ENCODE measurements around the gene PFN2. TPM values are rescaled to one million over a fixed set of nuclear protein-coding genes. Genes with fewer than 3 reads are reported as not detected.
"Not testable (repeated sequence)": the region's sequence is repeated elsewhere in the genome, so short reads cannot be mapped to it uniquely, and the experiment has no call there.

Gene PFN2
- total and polyA plus RNA-seq, 2 donors from 2014 or later = 93.2 to 253 TPM

DNA sequence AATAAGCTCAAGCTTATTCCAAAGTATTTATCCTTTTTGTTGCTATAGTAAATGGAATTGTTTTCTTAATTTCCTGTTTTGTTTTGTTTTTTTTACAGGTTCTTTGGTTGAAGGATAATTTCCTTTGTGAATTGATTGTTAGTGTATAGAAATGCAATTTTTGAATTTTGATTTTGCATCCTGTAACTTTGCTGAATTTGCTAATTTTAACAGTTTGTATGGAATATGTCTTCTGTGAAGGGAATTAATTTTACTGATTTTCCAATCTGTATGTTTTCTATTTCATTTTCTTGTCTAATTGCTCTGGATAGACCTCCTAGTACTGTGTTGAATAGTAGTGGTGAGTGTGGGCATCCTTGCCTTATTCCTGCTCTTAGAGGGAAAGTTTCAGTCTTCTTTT is 28.3 kb downstream of the PFN2 start:
- H3K4me1 ChIP-seq (ENCODE audit: control insufficient read depth in 2 of 3, insufficient read depth in 2 of 3, low read depth in 1 of 3, low read length in 3 of 3) = no peaks in the 10 kb centered on the region
- DNase-seq = no peak
- no peaks in the 10 kb centered on the region for H3K9me3 ChIP-seq (ENCODE audit: control insufficient read depth in 2 of 3, insufficient read depth in 1 of 3, low read length in 3 of 3)
- H3K9ac ChIP-seq (ENCODE audit: low read length in 3 of 3) = no peak overlapping the region
- intact Hi-C loops (cut with DNase I) = no loop called here
- TF ChIP-seq, protein P1, sequence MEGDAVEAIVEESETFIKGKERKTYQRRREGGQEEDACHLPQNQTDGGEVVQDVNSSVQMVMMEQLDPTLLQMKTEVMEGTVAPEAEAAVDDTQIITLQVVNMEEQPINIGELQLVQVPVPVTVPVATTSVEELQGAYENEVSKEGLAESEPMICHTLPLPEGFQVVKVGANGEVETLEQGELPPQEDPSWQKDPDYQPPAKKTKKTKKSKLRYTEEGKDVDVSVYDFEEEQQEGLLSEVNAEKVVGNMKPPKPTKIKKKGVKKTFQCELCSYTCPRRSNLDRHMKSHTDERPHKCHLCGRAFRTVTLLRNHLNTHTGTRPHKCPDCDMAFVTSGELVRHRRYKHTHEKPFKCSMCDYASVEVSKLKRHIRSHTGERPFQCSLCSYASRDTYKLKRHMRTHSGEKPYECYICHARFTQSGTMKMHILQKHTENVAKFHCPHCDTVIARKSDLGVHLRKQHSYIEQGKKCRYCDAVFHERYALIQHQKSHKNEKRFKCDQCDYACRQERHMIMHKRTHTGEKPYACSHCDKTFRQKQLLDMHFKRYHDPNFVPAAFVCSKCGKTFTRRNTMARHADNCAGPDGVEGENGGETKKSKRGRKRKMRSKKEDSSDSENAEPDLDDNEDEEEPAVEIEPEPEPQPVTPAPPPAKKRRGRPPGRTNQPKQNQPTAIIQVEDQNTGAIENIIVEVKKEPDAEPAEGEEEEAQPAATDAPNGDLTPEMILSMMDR (IDR thresholded peaks at IDR 0.05; ENCODE audit: borderline replicate concordance, extremely low read depth, insufficient read depth) = no peak
- no peak for FAIRE-seq
- no peak overlapping the region for H3K27ac ChIP-seq (ENCODE audit: low read depth in 2 of 2, low read length in 2 of 2)
- H3K4me3 ChIP-seq (ENCODE audit: low read length in 3 of 3) = no peak overlapping the region
- no peaks in the 10 kb centered on the region for H3K27me3 ChIP-seq (ENCODE audit: control insufficient read depth, insufficient read depth, low read length)
- no peaks in the 10 kb centered on the region for H3K36me3 ChIP-seq (ENCODE audit: control insufficient read depth in 2 of 3, insufficient read depth in 3 of 3, low read length in 3 of 3)

DNA sequence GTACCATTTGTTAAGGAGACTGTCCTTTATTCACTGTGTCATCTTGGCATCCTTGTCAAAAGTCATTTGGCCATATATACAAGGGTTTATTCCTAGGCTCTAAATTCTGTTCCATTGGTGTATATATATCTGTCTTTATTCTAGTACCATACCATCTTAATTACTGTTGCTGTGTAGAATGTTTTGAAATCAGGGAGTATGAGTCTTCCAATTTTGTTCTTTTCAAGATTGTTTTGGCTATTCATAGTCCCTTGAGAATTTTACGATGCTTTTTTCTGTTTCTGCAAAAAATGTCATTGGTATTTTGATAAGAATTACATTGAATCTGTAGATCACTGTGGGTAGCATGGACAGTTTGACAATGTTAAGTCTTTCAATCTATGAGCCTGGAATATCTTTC is 28.7 kb downstream of the PFN2 start:
- Histone ChIP-seq H3K4me3 (ENCODE audit: low read length in 3 of 3) (no peak overlapping the region), H3K9ac (ENCODE audit: low read length in 3 of 3) (no peak overlapping the region), H3K9me3 (ENCODE audit: control insufficient read depth in 2 of 3, insufficient read depth in 1 of 3, low read length in 3 of 3) (no peaks in the 10 kb centered on the region), H3K27ac (ENCODE audit: low read depth in 2 of 2, low read length in 2 of 2) (no peak overlapping the region), H3K36me3 (ENCODE audit: control insufficient read depth in 2 of 3, insufficient read depth in 3 of 3, low read length in 3 of 3) (no peaks in the 10 kb centered on the region), H3K4me1 (ENCODE audit: control insufficient read depth in 2 of 3, insufficient read depth in 2 of 3, low read depth in 1 of 3, low read length in 3 of 3) (peaks cover 0 to 2% (median 0%) of the 10 kb centered on the region in 3 donors), H3K27me3 (ENCODE audit: control insufficient read depth, insufficient read depth, low read length) (no peaks in the 10 kb centered on the region)
- intact Hi-C loops (cut with DNase I) = no loop called here
- FAIRE-seq = no peak
- TF ChIP-seq, protein P1 (IDR thresholded peaks at IDR 0.05; ENCODE audit: borderline replicate concordance, extremely low read depth, insufficient read depth) = no peak
- DNase-seq = no peak

DNA sequence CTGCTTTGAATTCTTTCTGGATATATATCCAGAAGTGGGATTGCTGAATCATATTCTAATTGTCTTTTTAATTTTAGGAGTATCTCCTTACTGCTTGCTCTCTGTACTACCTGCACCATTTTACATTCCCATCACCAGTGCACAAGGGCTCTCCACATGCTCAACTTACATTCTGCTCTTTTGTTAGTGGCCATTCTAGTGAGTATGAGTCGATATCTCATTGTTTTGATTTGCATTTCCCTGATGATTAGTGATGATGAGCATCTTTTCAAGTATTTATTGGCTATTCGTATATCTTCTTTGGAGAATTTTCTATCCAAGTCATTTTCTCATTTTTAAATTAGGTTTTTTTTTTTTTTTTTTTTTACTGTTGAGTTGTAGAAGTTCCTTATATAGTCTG is 29.5 kb downstream of the PFN2 start:
- no peaks in the 10 kb centered on the region for H3K9me3 ChIP-seq (ENCODE audit: control insufficient read depth in 2 of 3, insufficient read depth in 1 of 3, low read length in 3 of 3)
- H3K27me3 ChIP-seq (ENCODE audit: control insufficient read depth, insufficient read depth, low read length) = no peaks in the 10 kb centered on the region
- H3K27ac ChIP-seq (ENCODE audit: low read depth in 2 of 2, low read length in 2 of 2) = no peak overlapping the region
- TF ChIP-seq, protein P1 (IDR thresholded peaks at IDR 0.05; ENCODE audit: borderline replicate concordance, extremely low read depth, insufficient read depth) = no peak
- no peaks in the 10 kb centered on the region for H3K36me3 ChIP-seq (ENCODE audit: control insufficient read depth in 2 of 3, insufficient read depth in 3 of 3, low read length in 3 of 3)
- H3K4me1 ChIP-seq (ENCODE audit: control insufficient read depth in 2 of 3, insufficient read depth in 2 of 3, low read depth in 1 of 3, low read length in 3 of 3) = peaks cover 0 to 4% (median 0%) of the 10 kb centered on the region in 3 donors
- intact Hi-C loops (cut with DNase I) = no loop called here
- DNase-seq (no peak), FAIRE-seq (no peak)
- no peak overlapping the region for H3K9ac ChIP-seq (ENCODE audit: low read length in 3 of 3)
- no peak overlapping the region for H3K4me3 ChIP-seq (ENCODE audit: low read length in 3 of 3)

DNA sequence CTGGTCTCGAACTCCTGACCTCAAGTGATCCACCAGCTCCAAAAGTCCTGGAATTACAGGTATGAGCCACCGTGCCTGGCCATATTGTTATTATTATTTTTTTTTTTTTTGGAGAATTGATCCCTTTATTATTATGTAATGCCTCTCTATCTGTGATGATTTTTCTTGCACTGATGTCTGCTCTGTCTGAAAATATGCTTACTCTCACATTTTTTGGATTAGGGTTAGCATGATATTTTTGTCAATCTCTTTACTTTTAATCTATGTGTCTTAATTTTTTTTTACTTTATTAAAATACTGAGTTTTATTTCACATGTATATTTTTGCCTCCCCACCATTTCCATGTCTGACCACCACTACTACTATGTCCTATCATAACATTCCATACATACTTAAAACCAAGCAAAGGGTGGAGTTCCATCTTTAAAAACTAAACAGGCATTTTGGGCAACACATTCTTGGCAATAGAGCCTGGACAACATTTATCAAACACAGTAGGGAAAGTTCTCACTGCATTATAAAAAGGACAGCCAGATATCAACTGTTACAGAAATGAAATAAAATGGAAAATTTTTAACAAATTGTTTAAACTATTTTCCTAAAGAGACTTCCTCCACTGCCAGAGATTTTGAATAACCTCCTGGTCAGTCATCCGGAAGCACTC is 32.2 kb downstream of the PFN2 start:
- DNase-seq; H3K4me3 ChIP-seq (ENCODE audit: low read length in 3 of 3); H3K4me1 ChIP-seq (ENCODE audit: control insufficient read depth in 2 of 3, insufficient read depth in 2 of 3, low read depth in 1 of 3, low read length in 3 of 3); H3K27ac ChIP-seq (ENCODE audit: low read depth in 2 of 2, low read length in 2 of 2); H3K27me3 ChIP-seq (ENCODE audit: control insufficient read depth, insufficient read depth, low read length); H3K36me3 ChIP-seq (ENCODE audit: control insufficient read depth in 2 of 3, insufficient read depth in 3 of 3, low read length in 3 of 3); intact Hi-C loops (cut with DNase I); H3K9me3 ChIP-seq (ENCODE audit: control insufficient read depth in 2 of 3, insufficient read depth in 1 of 3, low read length in 3 of 3); FAIRE-seq; H3K9ac ChIP-seq (ENCODE audit: low read length in 3 of 3): not testable (repeated sequence)

Data from kidney (tissue), 14 donors.